MV-4-11 (cell line): ENCODE results near the gene GOLPH3L.
"Not testable (repeated sequence)": the region's sequence is repeated elsewhere in the genome, so short reads cannot be mapped to it uniquely, and the experiment has no call there.

Source experiments
- DNase-seq: peaks from one replicate; lab custom pipeline; 2025; lab: John Stamatoyannopoulos, UW

GOLPH3L gene

DNA sequence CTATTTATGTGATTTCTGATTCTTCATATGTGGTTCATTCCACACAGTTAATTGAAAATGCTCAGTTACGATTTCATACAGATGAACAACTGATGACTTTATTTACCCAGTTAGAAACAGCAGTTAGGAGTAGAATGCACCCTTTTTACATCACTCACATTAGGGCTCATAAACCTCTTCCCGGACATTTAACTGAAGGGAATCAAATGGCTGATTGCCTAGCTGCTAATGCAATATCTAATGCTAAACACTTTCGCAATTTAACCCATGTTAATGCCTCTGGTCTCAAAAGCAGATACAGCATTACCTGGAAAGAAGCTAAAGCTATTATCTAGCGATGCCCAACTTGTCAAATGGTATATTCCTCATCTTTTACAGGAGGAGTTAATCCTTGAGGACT is 39.9 kb downstream of the GOLPH3L start:
- DNase-seq: not testable (repeated sequence)

- DNase-seq: not testable (repeated sequence)
Measured at GRCh38 chr1:150654635-150655034, 42.3 kb downstream of the GOLPH3L start.

- no peak for DNase-seq
Measured at GRCh38 chr1:150650193-150650592, 46.8 kb downstream of the GOLPH3L start.

GRCh38 chr1:150649441-150650075 is 47.4 kb downstream of the GOLPH3L start:
- DNase-seq: no peak

DNA sequence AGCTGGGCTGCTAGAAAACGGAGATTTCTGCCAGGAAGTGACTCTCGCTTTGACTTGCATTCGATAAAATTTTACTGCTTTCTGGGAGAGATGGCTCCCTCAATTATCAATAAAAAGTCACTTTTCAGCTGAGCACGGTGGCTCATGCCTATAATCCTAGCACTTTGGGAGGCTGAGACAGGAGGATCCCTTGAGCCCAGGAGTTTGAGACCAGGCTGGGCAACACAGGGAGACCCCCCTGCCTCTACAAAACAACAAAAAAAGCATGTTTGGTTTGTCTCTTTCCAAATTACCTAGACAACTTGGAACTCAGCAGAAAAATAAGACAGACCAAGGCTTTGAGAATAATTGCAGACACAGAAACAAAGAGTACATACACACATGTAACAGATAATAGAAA is 54.7 kb downstream of the GOLPH3L start:
- DNase-seq: no peak

GRCh38 chr1:150641126-150641815 is 55.7 kb downstream of the GOLPH3L start:
- DNase-seq: not testable (repeated sequence)

DNA sequence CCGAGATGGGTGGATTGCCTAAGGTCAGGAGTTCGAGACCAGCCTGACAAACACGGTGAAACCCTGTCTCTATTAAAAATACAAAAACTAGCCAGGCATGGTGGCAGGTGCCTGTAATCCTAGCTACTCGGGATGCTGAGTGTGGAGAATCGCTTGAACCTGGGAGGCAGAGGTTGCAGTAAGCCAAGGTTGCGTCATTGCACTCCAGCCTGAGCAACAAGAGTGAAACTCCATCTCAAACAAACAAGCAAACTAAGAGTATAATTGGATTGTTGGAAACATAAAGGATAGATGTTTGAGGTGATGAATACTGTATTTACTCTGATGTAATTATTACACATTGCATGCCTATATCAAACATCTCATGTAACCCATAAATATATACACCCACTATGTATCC is 58.5 kb downstream of the GOLPH3L start:
- DNase-seq: not testable (repeated sequence)

DNA sequence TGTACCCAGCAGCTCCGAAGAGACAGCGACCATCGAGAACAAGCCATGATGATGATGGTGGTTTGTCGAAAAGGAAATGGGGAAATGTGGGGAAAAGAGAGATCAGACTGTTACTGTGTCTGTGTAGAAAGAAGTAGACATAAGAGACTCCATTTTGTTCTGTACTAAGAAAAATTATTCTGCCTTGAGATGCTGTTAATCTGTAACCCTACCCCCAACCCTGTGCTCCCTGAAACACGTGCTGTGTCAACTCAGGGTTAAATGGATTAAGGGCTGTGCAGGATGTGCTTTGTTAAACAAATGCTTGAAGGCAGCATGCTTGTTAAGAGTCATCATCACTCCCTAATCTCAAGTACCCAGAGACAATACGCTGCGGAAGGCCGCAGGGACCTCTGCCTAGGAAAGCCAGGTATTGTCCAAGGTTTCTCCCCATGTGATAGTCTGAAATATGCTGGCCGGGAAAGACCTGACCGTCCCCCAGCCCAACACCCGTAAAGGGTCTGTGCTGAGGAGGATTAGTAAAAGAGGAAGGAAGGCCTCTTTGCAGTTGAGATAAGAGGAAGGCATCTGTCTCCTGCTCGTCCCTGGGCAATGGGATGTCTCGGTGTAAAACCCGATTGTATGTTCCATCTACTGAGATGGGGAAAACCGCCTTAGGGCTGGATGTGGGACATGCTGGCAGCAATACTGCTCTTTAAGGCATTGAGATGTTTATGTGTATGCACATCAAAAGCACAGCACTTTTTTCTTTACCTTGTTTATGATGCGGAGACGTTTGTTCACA is 61.9 kb downstream of the GOLPH3L start:
- DNase-seq: peak; percentile 54

DNA sequence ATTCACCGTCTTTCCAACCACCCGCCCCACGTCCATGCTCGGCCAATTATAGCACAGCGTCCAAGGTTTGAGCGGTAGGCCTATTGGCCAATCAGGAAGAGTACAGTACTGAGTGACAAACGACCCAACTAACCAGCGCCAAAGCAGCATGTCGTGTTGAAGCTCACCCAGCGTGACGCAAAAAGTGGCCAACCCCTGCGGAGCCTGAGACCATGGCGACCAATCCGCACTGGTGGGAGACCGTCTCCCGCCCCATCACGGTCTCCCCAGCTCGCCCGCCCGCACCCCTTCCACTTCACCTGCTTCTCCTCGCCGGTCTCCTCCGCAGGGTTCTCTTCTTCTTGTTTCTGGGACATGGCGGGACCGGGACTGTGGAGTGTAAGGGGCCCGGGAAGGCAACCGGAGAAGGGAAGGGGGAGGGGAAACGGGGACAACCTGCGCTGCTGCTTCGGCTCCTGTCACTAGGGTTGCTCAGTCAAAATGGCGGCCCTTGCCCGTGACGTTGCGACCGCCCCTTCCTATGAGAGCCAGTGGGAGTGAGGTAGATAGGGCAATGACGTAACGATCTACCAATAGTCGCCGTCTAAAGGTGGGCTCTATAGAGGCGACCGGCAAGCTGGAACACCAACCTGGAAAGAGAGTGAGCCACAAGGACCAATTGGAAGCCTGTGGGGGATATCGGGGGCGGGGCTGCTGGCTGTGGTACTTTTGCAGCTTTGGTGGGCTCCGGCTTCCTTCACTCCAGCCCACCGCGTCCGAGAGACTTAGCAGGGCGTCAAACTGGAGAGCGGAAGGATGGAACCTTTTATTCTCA is 67.6 kb downstream of the GOLPH3L start, which contains the start of gene ENSA:
ENSA (minus strand) TSS at position 498 of the 814 bp plus-strand sequence; CDS start at position 356, 142 bp downstream.
- DNase-seq: peak; percentile 99

DNA sequence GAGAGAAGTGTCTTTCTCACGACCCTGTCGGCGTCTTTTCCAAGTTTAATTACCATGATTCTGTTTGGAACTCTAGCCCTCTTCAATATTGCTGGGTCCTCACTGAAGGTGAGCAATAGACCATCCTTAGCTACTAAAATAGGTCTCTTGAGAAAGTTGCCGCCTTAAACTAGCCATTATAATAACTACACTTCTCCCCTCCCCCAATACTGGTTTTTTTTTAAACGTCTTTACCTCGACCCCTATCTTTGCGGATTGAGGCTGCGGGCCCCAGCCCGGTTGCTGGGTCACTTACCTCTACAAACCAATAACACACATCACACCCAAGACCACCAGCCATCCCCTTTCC is 68.2 kb downstream of the GOLPH3L start:
- no peak for DNase-seq

DNA sequence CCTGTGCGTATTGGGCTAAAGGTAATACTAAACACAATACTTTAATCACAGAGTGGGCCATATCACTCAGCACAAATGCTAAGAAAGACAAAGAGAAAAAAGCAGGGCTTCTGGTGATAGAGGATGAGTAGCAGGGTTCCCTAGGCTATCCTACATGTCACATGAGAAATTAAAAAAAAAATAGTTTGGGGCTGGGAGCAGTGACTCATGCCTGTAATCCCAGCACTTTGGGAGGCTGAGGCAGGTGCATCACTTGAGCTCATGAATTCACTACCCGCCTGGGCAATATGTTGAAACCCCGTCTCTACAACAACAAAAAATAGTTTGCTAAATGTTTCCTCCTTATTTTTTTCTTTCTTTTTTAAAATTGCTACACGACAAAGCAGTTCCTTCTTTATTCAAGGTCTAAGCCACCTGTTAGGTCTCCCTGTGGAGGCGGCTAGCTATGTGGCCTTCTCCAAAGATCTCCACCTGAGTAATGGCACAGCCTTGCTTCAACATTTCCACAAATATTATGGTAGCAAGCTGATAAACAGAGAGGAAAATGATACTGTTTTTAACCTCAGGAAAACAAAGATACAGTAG is 69.0 kb downstream of the GOLPH3L start:
- no peak for DNase-seq

- no peak for DNase-seq
Measured at GRCh38 chr1:150626150-150626549, 70.8 kb downstream of the GOLPH3L start.

GRCh38 chr1:150624546-150624945 is 72.4 kb downstream of the GOLPH3L start:
- not testable (repeated sequence) for DNase-seq

GRCh38 chr1:150624134-150624533 is 72.8 kb downstream of the GOLPH3L start:
- DNase-seq: not testable (repeated sequence)

DNA sequence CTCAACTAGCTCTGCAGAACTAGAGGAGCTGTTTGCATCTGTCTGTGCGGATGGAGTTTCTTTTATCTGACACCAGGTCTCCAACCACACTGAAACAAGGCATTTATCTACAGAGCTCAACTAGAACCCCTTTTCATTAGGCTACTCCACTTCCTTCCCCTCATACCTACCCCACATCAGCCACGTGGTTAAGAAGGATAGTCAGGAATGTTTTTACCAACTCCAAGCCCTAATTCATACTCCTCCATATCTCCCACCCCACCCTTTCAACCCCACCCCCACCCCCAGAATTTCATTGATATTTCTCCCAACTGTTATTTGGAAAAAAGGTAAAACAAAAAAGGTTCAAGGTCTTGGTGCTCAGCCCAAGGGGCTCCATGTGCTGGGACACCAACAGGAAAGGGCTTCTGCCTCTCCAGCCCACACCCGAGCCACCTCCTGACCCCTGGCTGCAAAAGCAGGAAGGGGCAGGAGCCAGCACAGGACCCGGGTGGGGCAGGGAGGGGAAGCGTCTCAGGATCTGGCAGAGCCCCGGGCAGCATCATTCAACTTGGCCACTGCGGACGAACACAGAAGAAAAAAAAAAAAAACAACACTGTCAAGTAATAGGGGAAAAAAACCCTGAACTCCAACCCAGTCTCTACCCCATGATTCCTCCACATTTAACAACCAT is 74.5 kb downstream of the GOLPH3L start:
- DNase-seq: no peak

- DNase-seq: peak; percentile 48
Measured at GRCh38 chr1:150621497-150622302, 75.3 kb downstream of the GOLPH3L start.

DNA sequence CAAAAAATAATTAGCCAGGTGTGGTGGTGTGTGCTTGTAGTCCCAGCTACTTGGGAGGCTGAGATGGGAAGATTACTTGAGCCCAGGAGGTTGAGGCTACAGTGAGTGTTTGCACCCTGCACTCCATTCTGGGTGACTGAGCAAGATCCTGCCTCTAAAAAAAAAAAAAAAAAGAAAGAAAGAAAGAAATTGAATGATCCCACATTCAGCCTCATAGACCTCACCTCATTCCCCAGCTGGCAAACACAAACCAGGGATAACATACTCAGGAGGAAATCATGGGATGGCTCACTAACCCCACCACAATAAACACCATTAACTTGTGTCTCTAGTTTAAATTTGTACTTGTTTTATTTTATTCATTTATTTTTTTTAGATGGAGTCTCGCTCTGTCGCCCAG is 76.0 kb downstream of the GOLPH3L start:
- no peak for DNase-seq

DNA sequence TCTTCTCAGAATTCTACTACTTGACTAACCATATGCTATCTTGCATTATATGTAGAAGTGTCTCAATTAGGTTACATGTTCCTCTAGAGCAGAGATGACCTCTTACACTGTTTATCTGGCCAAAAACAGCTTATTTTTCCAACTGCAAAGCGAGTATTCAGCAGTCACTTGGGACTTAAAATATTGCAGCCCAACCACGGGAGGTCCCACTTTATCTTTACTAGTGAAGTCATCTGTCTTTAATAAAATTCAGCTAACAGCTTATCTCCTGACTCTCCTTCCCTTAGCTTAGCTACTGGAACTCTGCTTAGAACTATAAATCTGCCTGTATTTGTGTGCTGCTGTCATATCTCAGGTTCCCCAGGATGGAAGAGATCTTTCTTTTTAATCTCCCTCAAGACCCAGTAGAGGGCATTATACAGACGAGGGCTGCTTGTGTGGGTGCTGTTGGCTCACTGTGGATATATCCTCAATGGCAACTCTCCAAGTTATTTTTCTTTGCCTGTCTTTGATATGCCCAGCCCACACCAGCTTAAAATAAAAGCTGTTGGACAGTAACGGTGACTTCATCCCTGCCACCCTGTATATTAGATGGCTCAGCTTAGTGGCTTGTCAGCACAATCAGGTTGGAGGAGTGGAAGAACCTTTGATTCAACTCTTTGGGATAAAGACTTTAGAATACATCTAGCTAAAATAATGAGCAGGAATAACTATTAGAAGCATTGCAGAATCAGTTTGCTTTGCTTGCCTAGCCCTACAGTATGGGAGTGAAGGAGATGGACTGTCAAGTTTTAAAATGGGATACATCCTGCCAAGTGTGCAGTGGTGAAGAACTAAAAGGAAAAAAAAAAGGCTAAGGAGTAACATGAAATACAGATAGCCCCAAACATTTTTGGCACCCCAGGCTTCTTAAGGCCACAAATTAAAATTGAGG is 77.1 kb downstream of the GOLPH3L start:
- DNase-seq: peak; percentile 38
